Ishikawa (cell line): ENCODE measurements around the gene TSPAN5.

Experiments used
- CREB1 ChIP-seq: IDR thresholded peaks from 2 replicates; pipeline ENCODE4 v1.6.1; 2012; ENCODE audit warnings: low read depth
- EP300 ChIP-seq: IDR thresholded peaks from 2 replicates; pipeline ENCODE4 v1.6.1; 2012; ENCODE audit warnings: borderline replicate concordance
- FOXM1 ChIP-seq: IDR thresholded peaks from 2 replicates; pipeline ENCODE4 v1.6.1; 2012; ENCODE audit warnings: low read depth, borderline replicate concordance
- MAX ChIP-seq: IDR thresholded peaks from 2 replicates; pipeline ENCODE4 v1.6.1; 2012
- NFIC ChIP-seq: IDR thresholded peaks from 2 replicates; pipeline ENCODE4 v1.6.1; 2012
- TAF1 ChIP-seq: IDR thresholded peaks from 2 replicates; pipeline ENCODE4 v1.6.1; 2012; ENCODE audit warnings: low read depth, mild to moderate bottlenecking
- TCF12 ChIP-seq: IDR thresholded peaks from 2 replicates; pipeline ENCODE4 v1.6.1; 2012; ENCODE audit warnings: low read depth
- TEAD4 ChIP-seq: IDR thresholded peaks from 2 replicates; pipeline ENCODE4 v1.6.1; 2012
- YY1 ChIP-seq: IDR thresholded peaks from 2 replicates; pipeline ENCODE4 v1.6.1; 2012; ENCODE audit warnings: low read depth
- ZBTB7A ChIP-seq: IDR thresholded peaks from 2 replicates; pipeline ENCODE4 v1.6.1; 2012; ENCODE audit warnings: low read depth
- TF ChIP-seq, protein P1 (sequence below): IDR thresholded peaks from 2 replicates; pipeline ENCODE4 v1.6.1; 2012; ENCODE audit warnings: low read depth, mild to moderate bottlenecking
- TF ChIP-seq, protein P2 (sequence below): IDR thresholded peaks from 2 replicates; pipeline ENCODE4 v1.6.1; 2012

GRCh38 chr4:98505992-98506391 is 152.4 kb downstream of the TSPAN5 start:
- TF ChIP-seq CREB1, result no peak
- TF ChIP-seq, protein P1, sequence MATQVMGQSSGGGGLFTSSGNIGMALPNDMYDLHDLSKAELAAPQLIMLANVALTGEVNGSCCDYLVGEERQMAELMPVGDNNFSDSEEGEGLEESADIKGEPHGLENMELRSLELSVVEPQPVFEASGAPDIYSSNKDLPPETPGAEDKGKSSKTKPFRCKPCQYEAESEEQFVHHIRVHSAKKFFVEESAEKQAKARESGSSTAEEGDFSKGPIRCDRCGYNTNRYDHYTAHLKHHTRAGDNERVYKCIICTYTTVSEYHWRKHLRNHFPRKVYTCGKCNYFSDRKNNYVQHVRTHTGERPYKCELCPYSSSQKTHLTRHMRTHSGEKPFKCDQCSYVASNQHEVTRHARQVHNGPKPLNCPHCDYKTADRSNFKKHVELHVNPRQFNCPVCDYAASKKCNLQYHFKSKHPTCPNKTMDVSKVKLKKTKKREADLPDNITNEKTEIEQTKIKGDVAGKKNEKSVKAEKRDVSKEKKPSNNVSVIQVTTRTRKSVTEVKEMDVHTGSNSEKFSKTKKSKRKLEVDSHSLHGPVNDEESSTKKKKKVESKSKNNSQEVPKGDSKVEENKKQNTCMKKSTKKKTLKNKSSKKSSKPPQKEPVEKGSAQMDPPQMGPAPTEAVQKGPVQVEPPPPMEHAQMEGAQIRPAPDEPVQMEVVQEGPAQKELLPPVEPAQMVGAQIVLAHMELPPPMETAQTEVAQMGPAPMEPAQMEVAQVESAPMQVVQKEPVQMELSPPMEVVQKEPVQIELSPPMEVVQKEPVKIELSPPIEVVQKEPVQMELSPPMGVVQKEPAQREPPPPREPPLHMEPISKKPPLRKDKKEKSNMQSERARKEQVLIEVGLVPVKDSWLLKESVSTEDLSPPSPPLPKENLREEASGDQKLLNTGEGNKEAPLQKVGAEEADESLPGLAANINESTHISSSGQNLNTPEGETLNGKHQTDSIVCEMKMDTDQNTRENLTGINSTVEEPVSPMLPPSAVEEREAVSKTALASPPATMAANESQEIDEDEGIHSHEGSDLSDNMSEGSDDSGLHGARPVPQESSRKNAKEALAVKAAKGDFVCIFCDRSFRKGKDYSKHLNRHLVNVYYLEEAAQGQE, result no peak
- no peak for TF ChIP-seq EP300
- no peak for TF ChIP-seq FOXM1
- TF ChIP-seq MAX, result no peak
- TF ChIP-seq TEAD4, result no peak
- no peak for TF ChIP-seq YY1
- TF ChIP-seq NFIC, result no peak
- TF ChIP-seq TCF12, result no peak
- no peak for TF ChIP-seq TAF1
- no peak for TF ChIP-seq ZBTB7A
- TF ChIP-seq, protein P2, sequence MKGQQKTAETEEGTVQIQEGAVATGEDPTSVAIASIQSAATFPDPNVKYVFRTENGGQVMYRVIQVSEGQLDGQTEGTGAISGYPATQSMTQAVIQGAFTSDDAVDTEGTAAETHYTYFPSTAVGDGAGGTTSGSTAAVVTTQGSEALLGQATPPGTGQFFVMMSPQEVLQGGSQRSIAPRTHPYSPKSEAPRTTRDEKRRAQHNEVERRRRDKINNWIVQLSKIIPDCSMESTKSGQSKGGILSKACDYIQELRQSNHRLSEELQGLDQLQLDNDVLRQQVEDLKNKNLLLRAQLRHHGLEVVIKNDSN, result no peak
